Ovary (tissue), 9 donors: ENCODE results near the gene EXOG. TPM values are rescaled to one million over a fixed set of nuclear protein-coding genes. Genes with fewer than 3 reads are reported as not detected.

Experiments
- DNase-seq, 5 donors: peaks; one replicate each; pipeline ENCODE4 v3.0.0-alpha.2; 2019 to 2020
- H3K27ac ChIP-seq, 2 donors: fragments of 200-600 bp; one replicate each; pipeline versions ENCODE4 v1.5.1 to v1.8.0; 2019 to 2022
- H3K27me3 ChIP-seq: fragments of 200-600 bp; one replicate; pipeline ENCODE4 v1.8.0; 2022
- H3K36me3 ChIP-seq: fragments of 200-600 bp; sonication (generic); one replicate; pipeline ENCODE4 v1.5.1; 2019
- H3K4me1 ChIP-seq: one replicate; pipeline ENCODE4 v1.8.1; 2013; ENCODE audit warnings: mild to moderate bottlenecking, moderate library complexity; ENCODE audit not compliant: insufficient read depth
- H3K4me3 ChIP-seq: fragments of 200-600 bp; sonication (generic); one replicate; pipeline ENCODE4 v1.5.1; 2017
- H3K9me3 ChIP-seq, 2 donors: fragments of 200-600 bp in 1 of 2; sonication (generic) in 1 of 2; one replicate each; pipeline versions ENCODE4 v1.5.1 to v1.8.1; 2013 to 2019; ENCODE audit warnings: mild to moderate bottlenecking in 1 of 2, moderate library complexity in 1 of 2
- EP300 ChIP-seq: sonication (generic); formaldehyde crosslinking; IDR thresholded peaks from one replicate; pipeline ENCODE4 v1.6.1; 2017; ENCODE audit warnings: antibody characterized with exemption
- POLR2A ChIP-seq: fragments of 450-650 bp; IDR thresholded peaks from one replicate; pipeline ENCODE4 v1.6.1; 2017; ENCODE audit warnings: antibody characterized with exemption, mild to moderate bottlenecking, moderate library complexity
- WGBS, 3 donors: extraction: QIAGEN DNeasy Blood & Tissue Kit in 1 of 3; methylation state at CpG; one replicate each; pipeline versions ENCODE4 v1.1.5 to v1.1.7; 2013 to 2017; 5-methylcytosine and 5-hydroxymethylcytosine counted together
- intact Hi-C, 4 donors: fragments of 100-400 bp; cut with DNase I; formaldehyde crosslinking; loops; one replicate each; pipeline versions ENCODE4 v1.11.0 to v1.15.1; 2022 to 2023
- polyA plus RNA-seq, 2 donors: library from polyadenylated mRNA; stranded (reverse); fragments of 200-250 nt in 1 of 2; fragments of 350-450 nt in 1 of 2; fragmentation: Illumina TruSeq in 1 of 2; extraction: RNeasy Lipid Tissue Mini Kit (QIAGEN cat#74804) in 1 of 2; gene quantifications; one replicate each; pipeline ENCODE4 v1.2.3, GENCODE V29; 2013 to 2014
- total RNA-seq, 7 donors: library from RNA; depleted of rRNA in 2 of 7; stranded (reverse); fragments of >200 nt in 2 of 7; fragmentation: NEBNext Ultra II Directional in 3 of 7; extraction: Animal tissue kit (Norgen Biotek cat#: 25700) in 3 of 7; gene quantifications; one replicate each; pipeline versions ENCODE4 v1.1.0 to v1.2.4, GENCODE V29; 2016 to 2023
- TF ChIP-seq, protein P1 (sequence below), 3 donors: fragments of 450-650 bp in 2 of 3; fragments of 200-600 bp in 1 of 3; IDR thresholded peaks; one replicate each; pipeline versions ENCODE4 v1.5.1 to v1.8.0; 2016 to 2022; ENCODE audit warnings: antibody characterized with exemption in 3 of 3, mild to moderate bottlenecking in 1 of 3
- donor health status: DM: no; HTN: no; CAD: no; lungs with moderate emphysema.
- donor health status: DM: no; HTN: no; CAD: no.
- donor health status: Bipolar disorder and iron deficiency.
- donor health status: DM: yes; HTN: yes; CAD: no.
- donor health status: DM: no; HTN: no; CAD: no.
- donor health status: DM: yes; HTN: yes; CAD: no.

EXOG gene
- total and polyA plus RNA-seq, 9 donors: 5.4 to 14.8 (median 9.0) TPM

DNA sequence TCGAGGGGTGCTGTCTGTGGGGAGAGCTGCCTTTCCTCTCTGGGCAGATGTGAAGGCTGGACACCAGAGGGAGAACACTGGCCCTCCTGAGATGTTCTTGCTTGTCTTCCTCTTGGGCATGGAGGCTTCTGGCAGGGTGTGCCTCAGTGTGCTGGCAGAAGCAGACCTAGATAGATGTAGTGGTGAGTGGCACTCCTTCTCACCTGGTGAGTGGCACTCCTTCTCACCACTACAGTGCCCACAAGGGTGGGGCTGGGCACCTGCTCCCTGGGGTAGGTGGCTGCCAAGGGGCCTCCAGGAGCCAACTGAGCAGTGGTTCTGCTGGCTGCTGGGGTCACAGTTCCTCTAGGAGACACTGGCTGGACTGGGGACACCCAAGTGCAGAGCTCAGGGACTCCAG, 23.8 kb upstream of the EXOG start:
- no peak overlapping the region for H3K27ac ChIP-seq
- no peak for TF ChIP-seq EP300
- TF ChIP-seq, protein P1, sequence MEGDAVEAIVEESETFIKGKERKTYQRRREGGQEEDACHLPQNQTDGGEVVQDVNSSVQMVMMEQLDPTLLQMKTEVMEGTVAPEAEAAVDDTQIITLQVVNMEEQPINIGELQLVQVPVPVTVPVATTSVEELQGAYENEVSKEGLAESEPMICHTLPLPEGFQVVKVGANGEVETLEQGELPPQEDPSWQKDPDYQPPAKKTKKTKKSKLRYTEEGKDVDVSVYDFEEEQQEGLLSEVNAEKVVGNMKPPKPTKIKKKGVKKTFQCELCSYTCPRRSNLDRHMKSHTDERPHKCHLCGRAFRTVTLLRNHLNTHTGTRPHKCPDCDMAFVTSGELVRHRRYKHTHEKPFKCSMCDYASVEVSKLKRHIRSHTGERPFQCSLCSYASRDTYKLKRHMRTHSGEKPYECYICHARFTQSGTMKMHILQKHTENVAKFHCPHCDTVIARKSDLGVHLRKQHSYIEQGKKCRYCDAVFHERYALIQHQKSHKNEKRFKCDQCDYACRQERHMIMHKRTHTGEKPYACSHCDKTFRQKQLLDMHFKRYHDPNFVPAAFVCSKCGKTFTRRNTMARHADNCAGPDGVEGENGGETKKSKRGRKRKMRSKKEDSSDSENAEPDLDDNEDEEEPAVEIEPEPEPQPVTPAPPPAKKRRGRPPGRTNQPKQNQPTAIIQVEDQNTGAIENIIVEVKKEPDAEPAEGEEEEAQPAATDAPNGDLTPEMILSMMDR (IDR thresholded peaks at IDR 0.05): no peak
- TF ChIP-seq POLR2A: no peak
- intact Hi-C loops: loop anchor here in 2 of 4 donors (10.0 kb wide), 2 partner anchors 308 to 358 kb away; partner anchors contain the start of gene OXSR1 (in 1 of the 2)
- H3K4me1 ChIP-seq: peaks cover 14% of the 10 kb centered on the region
- no peaks in the 10 kb centered on the region for H3K36me3 ChIP-seq
- no peaks in the 10 kb centered on the region for H3K9me3 ChIP-seq
- no peak overlapping the region for H3K4me3 ChIP-seq
- DNase-seq: no peak
- 86 to 95% (median 94%) methylated on average over 1 of the region's 1 CpG for WGBS, 3 donors
- no peaks in the 10 kb centered on the region for H3K27me3 ChIP-seq

DNA sequence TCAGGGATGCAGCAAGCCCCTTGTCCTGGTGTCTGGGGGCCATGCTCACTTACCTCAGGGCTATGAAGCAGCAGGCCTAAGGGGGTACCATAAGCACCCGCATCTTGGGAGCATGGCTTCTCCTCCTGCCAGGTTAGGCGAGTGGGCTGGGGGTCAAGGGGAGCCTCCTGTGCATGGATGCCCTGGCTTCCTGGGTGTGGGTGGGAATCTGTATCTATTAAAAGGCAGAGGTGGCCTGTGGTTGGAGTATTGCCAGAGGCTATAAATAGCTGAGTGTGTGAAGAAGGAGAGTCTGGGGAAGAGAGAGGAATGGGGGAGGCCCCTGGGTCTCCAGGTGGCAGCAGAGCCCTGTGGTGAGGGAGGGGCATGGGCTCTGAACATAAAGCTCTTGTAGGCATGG, 22.9 kb upstream of the EXOG start:
- Histone ChIP-seq H3K4me1 (peaks cover 14% of the 10 kb centered on the region), H3K36me3 (no peaks in the 10 kb centered on the region), H3K4me3 (no peak overlapping the region), H3K27ac (no peak overlapping the region), H3K27me3 (no peaks in the 10 kb centered on the region), H3K9me3 (no peaks in the 10 kb centered on the region)
- WGBS, 3 donors: 74 to 88% (median 83%) methylated on average over 2 of the region's 2 CpGs
- TF ChIP-seq, protein P1 (IDR thresholded peaks at IDR 0.05): no peak
- TF ChIP-seq EP300 (no peak), POLR2A (no peak)
- intact Hi-C loops: loop anchor here in 2 of 4 donors (10.0 kb wide), 2 partner anchors 308 to 358 kb away; partner anchors contain the start of gene OXSR1 (in 1 of the 2)
- no peak for DNase-seq

DNA sequence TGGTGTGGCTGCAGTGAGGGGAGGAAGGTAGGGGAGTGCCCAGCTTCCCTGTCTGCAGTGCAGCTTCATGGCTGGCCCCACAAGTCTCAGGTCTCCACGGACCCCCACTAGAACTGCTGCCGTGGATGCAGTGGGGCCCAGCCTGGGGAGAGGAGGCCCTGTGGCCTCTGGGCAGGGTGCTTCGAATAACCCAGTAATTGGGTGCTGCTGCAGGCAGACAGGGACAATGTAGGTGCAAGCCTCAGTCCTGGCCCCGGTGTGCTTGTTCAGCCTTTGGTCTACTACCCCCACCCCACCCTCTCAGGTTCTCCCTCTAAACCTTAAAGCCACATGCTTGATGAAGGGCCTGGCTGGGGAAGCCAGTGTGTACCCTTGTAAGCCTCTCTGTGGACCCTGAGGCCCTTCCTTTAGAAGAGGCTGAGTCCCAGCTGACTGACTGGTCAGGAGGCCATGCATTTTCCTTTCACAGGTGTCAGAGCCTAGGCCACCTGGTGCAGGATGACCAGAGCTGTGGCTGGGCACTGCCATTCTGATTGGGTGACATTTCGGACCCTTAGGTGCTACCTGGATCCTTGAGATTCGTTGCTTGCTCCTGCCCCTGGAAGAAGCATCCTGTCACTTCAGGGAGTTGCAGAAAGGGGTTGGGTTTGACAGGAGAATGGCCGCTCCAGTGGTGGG, 21.1 kb upstream of the EXOG start:
- WGBS, 3 donors: 88 to 95% (median 89%) methylated on average over 7 of the region's 7 CpGs
- intact Hi-C loops: loop anchor here in 2 of 4 donors (5.0 to 10.0 kb wide), 3 partner anchors 128 to 360 kb away; partner anchors contain the start of genes XYLB (in 2 of the 2) and OXSR1 (in 1 of the 2)
- no peak for DNase-seq

DNA sequence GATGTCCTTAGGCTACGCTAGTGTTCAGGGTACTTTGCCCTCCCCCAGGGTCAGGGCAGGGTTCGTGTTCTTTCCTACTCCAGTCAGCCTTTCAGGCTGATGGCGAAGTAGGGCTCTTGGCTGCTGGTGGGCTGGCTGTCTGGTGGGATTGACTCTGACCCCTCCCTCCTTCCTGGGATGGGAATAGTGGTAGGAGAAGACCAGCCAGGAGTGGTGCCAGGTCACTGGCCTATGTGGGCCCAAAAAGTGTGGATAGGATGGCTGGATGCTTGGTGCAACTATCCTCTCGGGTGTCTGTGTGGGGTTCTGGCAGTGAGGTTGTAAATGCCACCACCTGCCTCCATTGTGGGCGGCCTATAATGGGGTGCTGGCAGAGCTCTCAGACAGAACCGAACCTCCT, 20.4 kb upstream of the EXOG start:
- Histone ChIP-seq H3K36me3 (no peaks in the 10 kb centered on the region), H3K4me1 (peaks cover 14% of the 10 kb centered on the region), H3K27me3 (no peaks in the 10 kb centered on the region), H3K27ac (no peak overlapping the region), H3K9me3 (no peaks in the 10 kb centered on the region), H3K4me3 (no peak overlapping the region)
- TF ChIP-seq EP300: no peak
- no peak for TF ChIP-seq POLR2A
- TF ChIP-seq, protein P1 (IDR thresholded peaks at IDR 0.05): no peak
- WGBS, 3 donors: 92 to 97% (median 93%) methylated on average over 6 of the region's 6 CpGs
- intact Hi-C loops: loop anchor here in 2 of 4 donors (5.0 to 10.0 kb wide), 3 partner anchors 128 to 361 kb away; partner anchors contain the start of genes XYLB (in 2 of the 2) and OXSR1 (in 1 of the 2)
- DNase-seq: no peak

More for the DNA sequence above, 21.1 kb upstream of the EXOG start:
- Histone ChIP-seq H3K27ac (no peak overlapping the region), H3K4me1 (peaks cover 14% of the 10 kb centered on the region), H3K27me3 (no peaks in the 10 kb centered on the region), H3K4me3 (no peak overlapping the region), H3K36me3 (no peaks in the 10 kb centered on the region), H3K9me3 (no peaks in the 10 kb centered on the region)
- TF ChIP-seq EP300: no peak
- TF ChIP-seq, protein P1 (IDR thresholded peaks at IDR 0.05): no peak
- TF ChIP-seq POLR2A: no peak
